Erythroblast (primary cell): ENCODE measurements around the gene PAK5.

ENCODE experiments used
- GATA1 ChIP-seq: IDR thresholded peaks from 2 replicates; pipeline ENCODE4 v1.6.1; 2011; ENCODE audit warnings: low read depth, mild to moderate bottlenecking, control low read depth, low read length, moderate library complexity
- POLR2A ChIP-seq: IDR thresholded peaks from 2 replicates; pipeline ENCODE4 v1.6.1; 2011; ENCODE audit warnings: mild to moderate bottlenecking, low read length

DNA sequence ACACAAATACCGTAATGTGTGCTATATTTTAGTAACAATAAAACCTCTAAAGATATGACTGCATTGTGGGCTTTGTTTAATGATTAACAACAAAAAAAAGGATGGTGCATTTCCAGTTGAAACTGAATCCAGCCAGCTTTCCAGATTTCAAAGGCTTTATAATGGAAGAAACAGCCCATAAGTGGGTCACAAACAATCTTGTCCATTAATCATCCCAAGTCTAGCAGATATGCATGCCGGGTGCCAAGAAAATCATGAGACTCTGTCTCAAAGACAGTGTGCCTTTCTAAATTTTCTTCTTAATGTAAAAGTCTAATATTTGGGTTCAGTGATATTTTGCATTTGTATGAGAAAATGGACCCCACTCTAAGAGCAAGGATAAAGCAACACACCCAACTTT is 345.1 kb downstream of the PAK5 start:
- TF ChIP-seq POLR2A (no peak), GATA1 (no peak)
